ENCODE measurements around the gene ARRDC1.

ARRDC1 gene

GRCh38 chr9:137630679-137631078, 25.2 kb downstream of the ARRDC1 start:
- peaks cover under 1% of the 10 kb centered on the region for H3K9me3 Mint-ChIP-seq
- TF ChIP-seq CTCF (IDR thresholded peaks at IDR 0.05): no peak
- no peak overlapping the region for H3K27ac Mint-ChIP-seq
- no peak overlapping the region for H3K4me3 Mint-ChIP-seq
- H3K4me1 Mint-ChIP-seq: peaks cover 50% of the 10 kb centered on the region
- no peak for DNase-seq
- peaks cover 46% of the 10 kb centered on the region for H3K36me3 Mint-ChIP-seq (ENCODE audit: low read depth)
- no peaks in the 10 kb centered on the region for H3K27me3 Mint-ChIP-seq (ENCODE audit: low read depth, poor library complexity)

- DNase-seq: no peak
- no peak overlapping the region for H3K4me3 Mint-ChIP-seq
- no peaks in the 10 kb centered on the region for H3K27me3 Mint-ChIP-seq (ENCODE audit: low read depth, poor library complexity)
- TF ChIP-seq CTCF (IDR thresholded peaks at IDR 0.05): no peak
- H3K9me3 Mint-ChIP-seq: peaks cover 6% of the 10 kb centered on the region
- peak overlapping the region; percentile 95 for H3K27ac Mint-ChIP-seq
- H3K36me3 Mint-ChIP-seq (ENCODE audit: low read depth): peaks cover 49% of the 10 kb centered on the region
- H3K4me1 Mint-ChIP-seq: peaks cover 47% of the 10 kb centered on the region
Measured at GRCh38 chr9:137631345-137632229, 26.1 kb downstream of the ARRDC1 start.

DNA sequence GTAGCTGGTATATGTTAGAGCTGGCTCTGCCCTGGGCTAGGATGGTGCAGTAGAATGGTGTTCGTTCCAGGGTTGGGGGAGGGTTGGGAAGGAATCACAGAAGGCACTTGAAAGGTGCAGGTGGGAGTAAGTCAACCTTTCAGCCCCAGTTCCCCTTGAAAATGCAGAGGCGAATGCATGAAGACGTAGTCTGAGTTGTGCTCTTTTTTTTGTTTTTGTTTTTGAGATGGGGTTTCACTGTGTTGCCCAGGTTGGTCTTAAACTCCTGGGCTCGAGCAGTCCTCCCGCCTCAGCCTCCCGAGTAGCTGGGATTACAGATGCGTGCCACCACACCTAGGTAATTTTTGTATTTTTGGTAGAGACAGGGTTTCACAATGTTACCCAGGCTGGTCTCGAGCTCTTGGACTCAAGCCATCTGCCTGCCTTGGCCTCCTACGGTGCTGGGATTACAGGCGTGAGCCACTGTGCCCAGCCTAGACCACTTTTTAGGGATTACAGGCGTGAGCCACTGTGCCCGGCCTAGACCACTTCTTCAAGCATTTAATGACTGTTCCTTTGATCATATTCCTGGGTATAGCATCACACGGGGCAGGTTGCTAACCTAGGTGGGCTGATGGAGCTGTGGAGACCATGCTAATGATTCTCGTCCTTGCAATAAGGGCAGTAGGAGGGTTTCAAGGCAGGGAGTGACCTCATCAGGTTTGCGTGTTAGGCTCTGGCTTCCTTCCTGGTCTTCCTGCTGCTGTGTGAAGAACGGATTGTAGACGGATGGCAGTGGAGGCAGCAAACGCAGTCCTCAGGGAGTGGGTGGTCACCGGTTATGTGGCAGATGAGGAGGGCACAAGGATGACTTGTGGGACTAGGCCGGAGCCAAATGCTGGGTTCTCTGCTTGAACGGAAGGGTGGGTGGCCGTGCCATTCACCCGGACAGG, 27.0 kb downstream of the ARRDC1 start:
- DNase-seq: no peak
- Mint-ChIP-seq H3K9me3 (peaks cover 8% of the 10 kb centered on the region), H3K27me3 (ENCODE audit: low read depth, poor library complexity) (no peaks in the 10 kb centered on the region), H3K4me1 (peaks cover 46% of the 10 kb centered on the region), H3K4me3 (no peak overlapping the region), H3K27ac (peak overlapping the region; percentile 95), H3K36me3 (ENCODE audit: low read depth) (peaks cover 51% of the 10 kb centered on the region)
- TF ChIP-seq CTCF (IDR thresholded peaks at IDR 0.05): no peak

GRCh38 chr9:137634016-137634415, 28.5 kb downstream of the ARRDC1 start:
- Mint-ChIP-seq H3K36me3 (ENCODE audit: low read depth) (peaks cover 53% of the 10 kb centered on the region), H3K27me3 (ENCODE audit: low read depth, poor library complexity) (no peaks in the 10 kb centered on the region), H3K4me1 (peaks cover 35% of the 10 kb centered on the region), H3K4me3 (no peak overlapping the region), H3K27ac (peak overlapping the region; percentile 27), H3K9me3 (peaks cover 16% of the 10 kb centered on the region)
- TF ChIP-seq CTCF (IDR thresholded peaks at IDR 0.05): no peak
- DNase-seq: no peak

DNA sequence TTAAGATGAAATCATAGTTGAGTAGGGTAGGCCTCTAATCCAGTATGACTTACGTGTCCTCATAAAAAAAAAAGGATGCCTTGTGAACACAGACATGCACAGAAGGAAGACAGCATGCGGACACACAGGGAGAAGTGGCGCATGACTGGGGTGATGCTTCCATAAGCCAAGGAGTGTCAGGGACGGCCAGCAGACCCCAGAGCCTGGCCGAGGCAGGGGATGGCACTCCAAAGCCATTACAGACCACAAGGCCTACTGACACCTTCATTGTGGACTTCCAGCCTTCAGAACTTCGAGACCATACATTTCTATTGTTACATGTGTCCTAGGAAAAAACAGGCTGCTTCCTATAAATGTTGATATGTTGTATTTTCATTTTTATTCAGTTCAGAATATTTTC, 33.2 kb downstream of the ARRDC1 start:
- Mint-ChIP-seq H3K4me3 (no peak overlapping the region), H3K36me3 (ENCODE audit: low read depth) (peaks cover 77% of the 10 kb centered on the region), H3K27me3 (ENCODE audit: low read depth, poor library complexity) (no peaks in the 10 kb centered on the region), H3K9me3 (peaks cover 16% of the 10 kb centered on the region), H3K4me1 (peaks cover under 1% of the 10 kb centered on the region), H3K27ac (no peak overlapping the region)
- no peak for TF ChIP-seq CTCF (IDR thresholded peaks at IDR 0.05)
- no peak for DNase-seq

Data from nephron progenitor cell (in vitro differentiated cells).